ENCODE results near the gene FYN. TPM values are rescaled to one million over a fixed set of nuclear protein-coding genes. Genes with fewer than 3 reads are reported as not detected.
"Not testable (repeated sequence)": the region's sequence is repeated elsewhere in the genome, so short reads cannot be mapped to it uniquely, and the experiment has no call there.

The FYN gene
- total RNA-seq, 1 donor, result 106 TPM

GRCh38 chr6:111788379-111789276 lies 84.6 kb downstream of the FYN start:
- no peak for DNase-seq (ENCODE audit: insufficient read length, low spot score, missing footprints)
- Histone ChIP-seq H3K36me3 (ENCODE audit: insufficient read depth, low read length) (no peaks in the 10 kb centered on the region), H3K79me2 (ENCODE audit: insufficient read depth, low read length) (peaks cover 74% of the 10 kb centered on the region), H3K27ac (ENCODE audit: low read depth, low read length) (no peak overlapping the region), H3K4me3 (ENCODE audit: insufficient read depth, low read length) (no peak overlapping the region), H3K27me3 (ENCODE audit: insufficient read depth, low read length) (no peaks in the 10 kb centered on the region), H3K9me3 (ENCODE audit: low read depth, low read length) (no peaks in the 10 kb centered on the region), H3K4me1 (ENCODE audit: insufficient read depth, low read length) (peaks cover 32% of the 10 kb centered on the region), H2AFZ (ENCODE audit: low read length) (no peak overlapping the region), H4K20me1 (ENCODE audit: insufficient read depth, low read length) (peaks cover 17% of the 10 kb centered on the region), H3K4me2 (ENCODE audit: insufficient read depth, low read length) (no peak overlapping the region)
- no peak for TF ChIP-seq CTCF (IDR thresholded peaks at IDR 0.05; ENCODE audit: extremely low read depth, low read depth, low read length)

- Histone ChIP-seq H4K20me1 (ENCODE audit: insufficient read depth, low read length) (peaks cover 17% of the 10 kb centered on the region), H3K79me2 (ENCODE audit: insufficient read depth, low read length) (peaks cover 69% of the 10 kb centered on the region), H3K4me1 (ENCODE audit: insufficient read depth, low read length) (peaks cover 25% of the 10 kb centered on the region)
- H2AFZ ChIP-seq (ENCODE audit: low read length); H3K9me3 ChIP-seq (ENCODE audit: low read depth, low read length); H3K27me3 ChIP-seq (ENCODE audit: insufficient read depth, low read length); H3K36me3 ChIP-seq (ENCODE audit: insufficient read depth, low read length); H3K4me2 ChIP-seq (ENCODE audit: insufficient read depth, low read length); H3K4me3 ChIP-seq (ENCODE audit: insufficient read depth, low read length); H3K27ac ChIP-seq (ENCODE audit: low read depth, low read length); DNase-seq (ENCODE audit: insufficient read length, low spot score, missing footprints): not testable (repeated sequence)
Measured at GRCh38 chr6:111786151-111786550, 87.1 kb downstream of the FYN start.

- Histone ChIP-seq H3K36me3 (ENCODE audit: insufficient read depth, low read length) (no peaks in the 10 kb centered on the region), H3K4me2 (ENCODE audit: insufficient read depth, low read length) (no peak overlapping the region), H3K4me3 (ENCODE audit: insufficient read depth, low read length) (no peak overlapping the region), H3K9me3 (ENCODE audit: low read depth, low read length) (no peaks in the 10 kb centered on the region), H3K4me1 (ENCODE audit: insufficient read depth, low read length) (peaks cover 29% of the 10 kb centered on the region), H2AFZ (ENCODE audit: low read length) (no peak overlapping the region), H4K20me1 (ENCODE audit: insufficient read depth, low read length) (peaks cover 17% of the 10 kb centered on the region), H3K27ac (ENCODE audit: low read depth, low read length) (no peak overlapping the region), H3K79me2 (ENCODE audit: insufficient read depth, low read length) (peaks cover 67% of the 10 kb centered on the region), H3K27me3 (ENCODE audit: insufficient read depth, low read length) (no peaks in the 10 kb centered on the region)
- no peak for DNase-seq (ENCODE audit: insufficient read length, low spot score, missing footprints)
- TF ChIP-seq CTCF (IDR thresholded peaks at IDR 0.05; ENCODE audit: extremely low read depth, low read depth, low read length), result no peak
Measured at GRCh38 chr6:111784433-111784832, 88.8 kb downstream of the FYN start.

- Histone ChIP-seq H3K4me2 (ENCODE audit: insufficient read depth, low read length) (no peak overlapping the region), H3K9me3 (ENCODE audit: low read depth, low read length) (no peaks in the 10 kb centered on the region), H3K79me2 (ENCODE audit: insufficient read depth, low read length) (peaks cover 59% of the 10 kb centered on the region), H2AFZ (ENCODE audit: low read length) (no peak overlapping the region), H3K4me1 (ENCODE audit: insufficient read depth, low read length) (peaks cover 26% of the 10 kb centered on the region), H4K20me1 (ENCODE audit: insufficient read depth, low read length) (peaks cover 6% of the 10 kb centered on the region), H3K27ac (ENCODE audit: low read depth, low read length) (no peak overlapping the region), H3K36me3 (ENCODE audit: insufficient read depth, low read length) (no peaks in the 10 kb centered on the region), H3K4me3 (ENCODE audit: insufficient read depth, low read length) (no peak overlapping the region), H3K27me3 (ENCODE audit: insufficient read depth, low read length) (no peaks in the 10 kb centered on the region)
- DNase-seq (ENCODE audit: insufficient read length, low spot score, missing footprints), result no peak
- no peak for TF ChIP-seq CTCF (IDR thresholded peaks at IDR 0.05; ENCODE audit: extremely low read depth, low read depth, low read length)
Measured at GRCh38 chr6:111782887-111783466, 90.3 kb downstream of the FYN start.
